WTC11 (cell line): ENCODE results near the gene KIF13A. TPM values are rescaled to one million over a fixed set of nuclear protein-coding genes. Genes with fewer than 3 reads are reported as not detected.

ENCODE experiments used
- ATAC-seq: fragments of 200-7000 bp; cut with Tn5 transposase; 2 replicates; pipeline ENCODE4 v1.10.0; 2021; ENCODE audit warnings: mild to moderate bottlenecking, moderate library complexity
- CTCF ChIA-PET: fragments of 300-600 bp; sonication (Branson Sonifier 250); formaldehyde crosslinking; loops from one replicate; lab custom pipeline; 2021; ENCODE audit warnings: antibody characterized with exemption; lab: Charles Lee
- POLR2A ChIA-PET: fragments of 350-600 bp; sonication (Branson Sonifier 250); formaldehyde crosslinking; loops from one replicate; lab custom pipeline; 2021; ENCODE audit warnings: antibody characterized with exemption; lab: Charles Lee
- DNase-seq: peaks from one replicate; pipeline ENCODE4 v3.0.0; 2021; ENCODE audit warnings: low spot score
- H3K27ac Mint-ChIP-seq: 2 replicates; pipeline ENCODE4 v1.8.0; 2021; ENCODE audit warnings: mixed read lengths
- H3K27me3 Mint-ChIP-seq: 2 replicates; pipeline ENCODE4 v1.8.0; 2021; ENCODE audit warnings: low read depth, mild to moderate bottlenecking, moderate library complexity, mixed read lengths
- H3K36me3 Mint-ChIP-seq: 2 replicates; pipeline ENCODE4 v1.8.0; 2021; ENCODE audit warnings: mixed read lengths
- H3K4me1 Mint-ChIP-seq: 2 replicates; pipeline ENCODE4 v1.8.0; 2022; ENCODE audit warnings: mixed read lengths
- H3K4me3 Mint-ChIP-seq: 2 replicates; pipeline ENCODE4 v1.8.0; 2021; ENCODE audit warnings: mild to moderate bottlenecking, moderate library complexity, mixed read lengths
- H3K9me3 Mint-ChIP-seq: 2 replicates; pipeline ENCODE4 v1.8.0; 2021; ENCODE audit warnings: mixed read lengths
- ETV6 ChIP-seq: sonication (generic); formaldehyde crosslinking; IDR thresholded peaks from 2 replicates; pipeline ENCODE4 v1.8.1; 2022; ENCODE audit warnings: mild to moderate bottlenecking, missing genetic modification reagents
- GABPB1 ChIP-seq: sonication (generic); formaldehyde crosslinking; IDR thresholded peaks from 2 replicates; pipeline ENCODE4 v1.8.1; 2023; ENCODE audit warnings: mild to moderate bottlenecking, missing genetic modification reagents
- GTF2I ChIP-seq: fragments of 250-450 bp; sonication (Bioruptor Pico); conservative IDR thresholded peaks from 2 replicates; pipeline ENCODE4 v1.4.0; 2021; ENCODE audit warnings: mild to moderate bottlenecking
- MYBL2 ChIP-seq: sonication (generic); formaldehyde crosslinking; IDR thresholded peaks from 2 replicates; pipeline ENCODE4 v1.8.1; 2023; ENCODE audit warnings: mild to moderate bottlenecking, moderate library complexity, missing genetic modification reagents
- NR1H2 ChIP-seq: sonication (generic); formaldehyde crosslinking; IDR thresholded peaks from 2 replicates; pipeline ENCODE4 v1.9.0; 2021; ENCODE audit warnings: mild to moderate bottlenecking, moderate library complexity, missing genetic modification reagents
- RELA ChIP-seq: sonication (generic); formaldehyde crosslinking; IDR thresholded peaks from 2 replicates; pipeline ENCODE4 v1.8.1; 2022; ENCODE audit warnings: missing genetic modification reagents, mild to moderate bottlenecking, borderline replicate concordance
- SMAD4 ChIP-seq: sonication (generic); formaldehyde crosslinking; IDR thresholded peaks from 2 replicates; pipeline ENCODE4 v1.8.0; 2022; ENCODE audit warnings: mild to moderate bottlenecking, missing genetic modification reagents
- TCF7 ChIP-seq: sonication (generic); formaldehyde crosslinking; IDR thresholded peaks from 2 replicates; pipeline ENCODE4 v1.8.0; 2022; ENCODE audit warnings: mild to moderate bottlenecking, low read depth, missing genetic modification reagents, moderate library complexity
- TEAD1 ChIP-seq: sonication (generic); formaldehyde crosslinking; IDR thresholded peaks from 2 replicates; pipeline ENCODE4 v1.8.0; 2022; ENCODE audit warnings: mild to moderate bottlenecking, missing genetic modification reagents
- ZNF219 ChIP-seq: sonication (generic); formaldehyde crosslinking; IDR thresholded peaks from 2 replicates; pipeline ENCODE4 v1.8.0; 2023; ENCODE audit warnings: missing genetic modification reagents, mild to moderate bottlenecking, borderline replicate concordance
- ZNF263 ChIP-seq: sonication (generic); formaldehyde crosslinking; IDR thresholded peaks from 2 replicates; pipeline ENCODE4 v1.8.1; 2022; ENCODE audit warnings: low read depth, mild to moderate bottlenecking, moderate library complexity, missing genetic modification reagents
- ZNF317 ChIP-seq: sonication (generic); formaldehyde crosslinking; IDR thresholded peaks from 2 replicates; pipeline ENCODE4 v1.8.1; 2023; ENCODE audit warnings: low read depth, mild to moderate bottlenecking, moderate library complexity, missing genetic modification reagents, borderline replicate concordance
- ZNF671 ChIP-seq: fragments of 250-450 bp; sonication (Bioruptor Pico); IDR thresholded peaks from 2 replicates; pipeline ENCODE4 v1.8.0; 2021; ENCODE audit warnings: mild to moderate bottlenecking
- total RNA-seq: library from RNA; stranded (reverse); gene quantifications from 3 replicates; pipeline ENCODE4 v1.2.3, GENCODE V29; 2021
- TF ChIP-seq, protein P1 (sequence below): fragments of 250-450 bp; sonication (Bioruptor Pico); IDR thresholded peaks from 2 replicates; pipeline ENCODE4 v1.9.0; 2021; ENCODE audit warnings: mild to moderate bottlenecking
- TF ChIP-seq, protein P2 (sequence below): sonication (generic); formaldehyde crosslinking; IDR thresholded peaks from 2 replicates; pipeline ENCODE4 v1.8.1; 2022; ENCODE audit warnings: missing genetic modification reagents, borderline replicate concordance
- TF ChIP-seq, protein P3 (sequence below): sonication (generic); formaldehyde crosslinking; IDR thresholded peaks from 2 replicates; pipeline ENCODE4 v1.8.1; 2022; ENCODE audit warnings: low read depth, missing genetic modification reagents, borderline replicate concordance
- TF ChIP-seq, protein P4 (sequence below): fragments of 250-450 bp; sonication (Bioruptor Pico); IDR thresholded peaks from 2 replicates; pipeline ENCODE4 v1.9.0; 2021; ENCODE audit warnings: mild to moderate bottlenecking
- TF ChIP-seq, protein P5 (sequence below): sonication (generic); formaldehyde crosslinking; conservative IDR thresholded peaks from 2 replicates; pipeline ENCODE4 v1.8.1; 2023; ENCODE audit warnings: mild to moderate bottlenecking, low read depth, missing genetic modification reagents, moderate library complexity
- TF ChIP-seq, protein P6 (sequence below): sonication (generic); formaldehyde crosslinking; IDR thresholded peaks from 2 replicates; pipeline ENCODE4 v1.8.1; 2023; ENCODE audit warnings: mild to moderate bottlenecking, missing genetic modification reagents, moderate library complexity
- TF ChIP-seq, protein P7 (sequence below): sonication (generic); formaldehyde crosslinking; IDR thresholded peaks from 2 replicates; pipeline ENCODE4 v1.8.1; 2023; ENCODE audit warnings: mild to moderate bottlenecking, missing genetic modification reagents

Gene KIF13A
- total RNA-seq, 1 experiment from 2014 or later, result 32.7 TPM

DNA sequence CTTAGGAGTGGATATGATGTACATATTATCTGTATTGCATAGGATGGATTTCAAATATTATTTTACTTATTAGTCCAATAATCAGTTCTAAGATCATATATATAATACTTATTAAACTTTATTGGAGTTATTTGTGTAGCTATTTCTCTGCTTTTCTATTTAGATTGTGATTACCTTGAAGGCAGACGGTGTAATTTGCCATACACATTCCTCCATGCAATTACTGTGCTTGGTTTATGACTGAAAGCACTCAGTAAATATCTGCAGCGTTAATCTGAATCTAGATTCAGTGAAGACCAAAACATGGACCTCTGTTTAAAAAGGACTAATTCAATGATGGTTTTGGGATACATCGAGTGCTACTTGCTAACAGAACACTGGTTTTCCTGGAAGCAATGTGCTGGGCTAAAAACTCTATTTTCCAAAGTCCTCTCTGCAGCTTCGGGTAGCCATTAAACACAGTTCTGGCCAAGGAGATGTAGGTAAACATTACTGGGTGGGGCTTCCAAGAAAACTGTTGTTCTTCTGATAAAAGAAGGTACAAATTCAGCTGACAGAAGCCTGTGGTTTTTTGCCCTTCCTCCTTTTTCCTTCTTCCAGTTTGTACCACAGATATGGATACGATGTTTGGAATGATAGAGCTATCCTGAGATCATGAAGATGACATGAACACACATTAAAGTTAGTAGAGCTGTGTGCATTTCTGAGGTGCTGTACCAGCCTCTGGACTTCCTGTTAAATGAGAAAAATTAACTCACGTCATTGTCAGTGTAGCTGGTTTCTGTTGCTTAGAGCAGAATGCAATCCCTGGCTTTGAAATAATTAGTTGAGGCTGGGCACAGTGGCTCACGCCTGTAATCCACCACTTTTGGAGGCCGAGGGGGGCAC is 144.3 kb downstream of the KIF13A start:
- no peak overlapping the region for H3K27ac Mint-ChIP-seq
- ChIA-PET CTCF (interaction anchor here (0.6 kb wide), 1 partner anchor 26 kb away, joined by 3 read pairs; no protein-coding TSS in a partner anchor), POLR2A (interaction anchor here (1.2 kb wide), 1 partner anchor 10 kb away, joined by 3 read pairs; no protein-coding TSS in a partner anchor)
- H3K9me3 Mint-ChIP-seq, result no peaks in the 10 kb centered on the region
- no peaks in the 10 kb centered on the region for H3K27me3 Mint-ChIP-seq
- no peak overlapping the region for H3K4me3 Mint-ChIP-seq
- H3K4me1 Mint-ChIP-seq, result peaks cover 16% of the 10 kb centered on the region
- DNase-seq (no peak), ATAC-seq (no peak)
- TF ChIP-seq TCF7 (CRISPR knock-in tag) (no peak), TEAD1 (CRISPR knock-in tag) (no peak), ZNF317 (no peak), SMAD4 (CRISPR knock-in tag) (no peak), ETV6 (CRISPR knock-in tag) (no peak), GTF2I (no peak), MYBL2 (CRISPR knock-in tag) (no peak), ZNF671 (CRISPR knock-in tag) (no peak), ZNF263 (CRISPR knock-in tag) (no peak), RELA (CRISPR knock-in tag) (no peak), GABPB1 (CRISPR knock-in tag) (no peak), NR1H2 (CRISPR knock-in tag) (no peak), ZNF219 (CRISPR knock-in tag) (no peak)
- TF ChIP-seq, protein P1, sequence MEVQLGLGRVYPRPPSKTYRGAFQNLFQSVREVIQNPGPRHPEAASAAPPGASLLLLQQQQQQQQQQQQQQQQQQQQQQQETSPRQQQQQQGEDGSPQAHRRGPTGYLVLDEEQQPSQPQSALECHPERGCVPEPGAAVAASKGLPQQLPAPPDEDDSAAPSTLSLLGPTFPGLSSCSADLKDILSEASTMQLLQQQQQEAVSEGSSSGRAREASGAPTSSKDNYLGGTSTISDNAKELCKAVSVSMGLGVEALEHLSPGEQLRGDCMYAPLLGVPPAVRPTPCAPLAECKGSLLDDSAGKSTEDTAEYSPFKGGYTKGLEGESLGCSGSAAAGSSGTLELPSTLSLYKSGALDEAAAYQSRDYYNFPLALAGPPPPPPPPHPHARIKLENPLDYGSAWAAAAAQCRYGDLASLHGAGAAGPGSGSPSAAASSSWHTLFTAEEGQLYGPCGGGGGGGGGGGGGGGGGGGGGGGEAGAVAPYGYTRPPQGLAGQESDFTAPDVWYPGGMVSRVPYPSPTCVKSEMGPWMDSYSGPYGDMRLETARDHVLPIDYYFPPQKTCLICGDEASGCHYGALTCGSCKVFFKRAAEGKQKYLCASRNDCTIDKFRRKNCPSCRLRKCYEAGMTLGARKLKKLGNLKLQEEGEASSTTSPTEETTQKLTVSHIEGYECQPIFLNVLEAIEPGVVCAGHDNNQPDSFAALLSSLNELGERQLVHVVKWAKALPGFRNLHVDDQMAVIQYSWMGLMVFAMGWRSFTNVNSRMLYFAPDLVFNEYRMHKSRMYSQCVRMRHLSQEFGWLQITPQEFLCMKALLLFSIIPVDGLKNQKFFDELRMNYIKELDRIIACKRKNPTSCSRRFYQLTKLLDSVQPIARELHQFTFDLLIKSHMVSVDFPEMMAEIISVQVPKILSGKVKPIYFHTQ (CRISPR knock-in tag), result no peak
- TF ChIP-seq, protein P2, sequence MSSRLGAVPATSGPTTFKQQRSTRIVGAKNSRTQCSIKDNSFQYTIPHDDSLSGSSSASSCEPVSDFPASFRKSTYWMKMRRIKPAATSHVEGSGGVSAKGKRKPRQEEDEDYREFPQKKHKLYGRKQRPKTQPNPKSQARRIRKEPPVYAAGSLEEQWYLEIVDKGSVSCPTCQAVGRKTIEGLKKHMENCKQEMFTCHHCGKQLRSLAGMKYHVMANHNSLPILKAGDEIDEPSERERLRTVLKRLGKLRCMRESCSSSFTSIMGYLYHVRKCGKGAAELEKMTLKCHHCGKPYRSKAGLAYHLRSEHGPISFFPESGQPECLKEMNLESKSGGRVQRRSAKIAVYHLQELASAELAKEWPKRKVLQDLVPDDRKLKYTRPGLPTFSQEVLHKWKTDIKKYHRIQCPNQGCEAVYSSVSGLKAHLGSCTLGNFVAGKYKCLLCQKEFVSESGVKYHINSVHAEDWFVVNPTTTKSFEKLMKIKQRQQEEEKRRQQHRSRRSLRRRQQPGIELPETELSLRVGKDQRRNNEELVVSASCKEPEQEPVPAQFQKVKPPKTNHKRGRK (CRISPR knock-in tag), result no peak
- TF ChIP-seq, protein P3, sequence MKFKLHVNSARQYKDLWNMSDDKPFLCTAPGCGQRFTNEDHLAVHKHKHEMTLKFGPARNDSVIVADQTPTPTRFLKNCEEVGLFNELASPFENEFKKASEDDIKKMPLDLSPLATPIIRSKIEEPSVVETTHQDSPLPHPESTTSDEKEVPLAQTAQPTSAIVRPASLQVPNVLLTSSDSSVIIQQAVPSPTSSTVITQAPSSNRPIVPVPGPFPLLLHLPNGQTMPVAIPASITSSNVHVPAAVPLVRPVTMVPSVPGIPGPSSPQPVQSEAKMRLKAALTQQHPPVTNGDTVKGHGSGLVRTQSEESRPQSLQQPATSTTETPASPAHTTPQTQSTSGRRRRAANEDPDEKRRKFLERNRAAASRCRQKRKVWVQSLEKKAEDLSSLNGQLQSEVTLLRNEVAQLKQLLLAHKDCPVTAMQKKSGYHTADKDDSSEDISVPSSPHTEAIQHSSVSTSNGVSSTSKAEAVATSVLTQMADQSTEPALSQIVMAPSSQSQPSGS (CRISPR knock-in tag), result no peak
- TF ChIP-seq, protein P4, sequence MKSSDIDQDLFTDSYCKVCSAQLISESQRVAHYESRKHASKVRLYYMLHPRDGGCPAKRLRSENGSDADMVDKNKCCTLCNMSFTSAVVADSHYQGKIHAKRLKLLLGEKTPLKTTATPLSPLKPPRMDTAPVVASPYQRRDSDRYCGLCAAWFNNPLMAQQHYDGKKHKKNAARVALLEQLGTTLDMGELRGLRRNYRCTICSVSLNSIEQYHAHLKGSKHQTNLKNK, result no peak
- TF ChIP-seq, protein P5, sequence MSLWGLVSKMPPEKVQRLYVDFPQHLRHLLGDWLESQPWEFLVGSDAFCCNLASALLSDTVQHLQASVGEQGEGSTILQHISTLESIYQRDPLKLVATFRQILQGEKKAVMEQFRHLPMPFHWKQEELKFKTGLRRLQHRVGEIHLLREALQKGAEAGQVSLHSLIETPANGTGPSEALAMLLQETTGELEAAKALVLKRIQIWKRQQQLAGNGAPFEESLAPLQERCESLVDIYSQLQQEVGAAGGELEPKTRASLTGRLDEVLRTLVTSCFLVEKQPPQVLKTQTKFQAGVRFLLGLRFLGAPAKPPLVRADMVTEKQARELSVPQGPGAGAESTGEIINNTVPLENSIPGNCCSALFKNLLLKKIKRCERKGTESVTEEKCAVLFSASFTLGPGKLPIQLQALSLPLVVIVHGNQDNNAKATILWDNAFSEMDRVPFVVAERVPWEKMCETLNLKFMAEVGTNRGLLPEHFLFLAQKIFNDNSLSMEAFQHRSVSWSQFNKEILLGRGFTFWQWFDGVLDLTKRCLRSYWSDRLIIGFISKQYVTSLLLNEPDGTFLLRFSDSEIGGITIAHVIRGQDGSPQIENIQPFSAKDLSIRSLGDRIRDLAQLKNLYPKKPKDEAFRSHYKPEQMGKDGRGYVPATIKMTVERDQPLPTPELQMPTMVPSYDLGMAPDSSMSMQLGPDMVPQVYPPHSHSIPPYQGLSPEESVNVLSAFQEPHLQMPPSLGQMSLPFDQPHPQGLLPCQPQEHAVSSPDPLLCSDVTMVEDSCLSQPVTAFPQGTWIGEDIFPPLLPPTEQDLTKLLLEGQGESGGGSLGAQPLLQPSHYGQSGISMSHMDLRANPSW (CRISPR knock-in tag), result no peak
- TF ChIP-seq, protein P6, sequence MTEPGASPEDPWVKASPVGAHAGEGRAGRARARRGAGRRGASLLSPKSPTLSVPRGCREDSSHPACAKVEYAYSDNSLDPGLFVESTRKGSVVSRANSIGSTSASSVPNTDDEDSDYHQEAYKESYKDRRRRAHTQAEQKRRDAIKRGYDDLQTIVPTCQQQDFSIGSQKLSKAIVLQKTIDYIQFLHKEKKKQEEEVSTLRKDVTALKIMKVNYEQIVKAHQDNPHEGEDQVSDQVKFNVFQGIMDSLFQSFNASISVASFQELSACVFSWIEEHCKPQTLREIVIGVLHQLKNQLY (CRISPR knock-in tag), result no peak
- TF ChIP-seq, protein P7, sequence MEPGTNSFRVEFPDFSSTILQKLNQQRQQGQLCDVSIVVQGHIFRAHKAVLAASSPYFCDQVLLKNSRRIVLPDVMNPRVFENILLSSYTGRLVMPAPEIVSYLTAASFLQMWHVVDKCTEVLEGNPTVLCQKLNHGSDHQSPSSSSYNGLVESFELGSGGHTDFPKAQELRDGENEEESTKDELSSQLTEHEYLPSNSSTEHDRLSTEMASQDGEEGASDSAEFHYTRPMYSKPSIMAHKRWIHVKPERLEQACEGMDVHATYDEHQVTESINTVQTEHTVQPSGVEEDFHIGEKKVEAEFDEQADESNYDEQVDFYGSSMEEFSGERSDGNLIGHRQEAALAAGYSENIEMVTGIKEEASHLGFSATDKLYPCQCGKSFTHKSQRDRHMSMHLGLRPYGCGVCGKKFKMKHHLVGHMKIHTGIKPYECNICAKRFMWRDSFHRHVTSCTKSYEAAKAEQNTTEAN (CRISPR knock-in tag), result no peak
- H3K36me3 Mint-ChIP-seq, result peaks cover 5% of the 10 kb centered on the region; the same call in 1 of the 2 replicates
